Pericardium fibroblast (primary cell): ENCODE results near the gene SMCO4. TPM values are rescaled to one million over a fixed set of nuclear protein-coding genes. Genes with fewer than 3 reads are reported as not detected.

Source experiments
- total RNA-seq: library from RNA; depleted of rRNA; stranded (reverse); fragments of >200 nt; gene quantifications from 2 replicates; pipeline ENCODE4 v1.2.3, GENCODE V29; 2015

SMCO4 gene, protein sequence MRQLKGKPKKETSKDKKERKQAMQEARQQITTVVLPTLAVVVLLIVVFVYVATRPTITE
- total RNA-seq = 18.3 and 26.5 TPM in 2 replicates

GRCh38 chr11:93543292-93543977 lies at the start of gene SMCO4:
Gene SMCO4 (minus strand): TSS chr11:93543391. CDS start chr11:93479189, 64,202 bp downstream.

Other genes with a start within 250 kb of the SMCO4 start
- not detected in 2 replicates for gene DEUP1, start 212.6 kb downstream of the SMCO4 start, total RNA-seq
- gene CEP295, start 118.3 kb upstream of the SMCO4 start, total RNA-seq = 7.9 and 15.1 TPM in 2 replicates
- 51.5 and 71.5 TPM in 2 replicates for gene TAF1D, start 198.1 kb upstream of the SMCO4 start, total RNA-seq
- 8.7 and 10.3 TPM in 2 replicates for gene C11orf54, start 198.3 kb upstream of the SMCO4 start, total RNA-seq
- gene MED17, start 240.9 kb upstream of the SMCO4 start, total RNA-seq = 18.1 and 19.7 TPM in 2 replicates